GM12873 (cell line): ENCODE measurements around the gene CA9.

Experiments used
- TF ChIP-seq, protein P1 (sequence below): IDR thresholded peaks from 2 replicates; pipeline ENCODE4 v1.5.1; 2012; ENCODE audit warnings: low read depth, mild to moderate bottlenecking, moderate library complexity, low read length, control low read depth; ENCODE audit not compliant: insufficient read depth; ENCODE audit errors: missing control alignments

The CA9 gene

GRCh38 chr9:35673132-35674024 is at the start of gene CA9:
CA9 (plus strand) TSS chr9:35673928; CDS start chr9:35673960, 32 bp downstream.
- TF ChIP-seq, protein P1, sequence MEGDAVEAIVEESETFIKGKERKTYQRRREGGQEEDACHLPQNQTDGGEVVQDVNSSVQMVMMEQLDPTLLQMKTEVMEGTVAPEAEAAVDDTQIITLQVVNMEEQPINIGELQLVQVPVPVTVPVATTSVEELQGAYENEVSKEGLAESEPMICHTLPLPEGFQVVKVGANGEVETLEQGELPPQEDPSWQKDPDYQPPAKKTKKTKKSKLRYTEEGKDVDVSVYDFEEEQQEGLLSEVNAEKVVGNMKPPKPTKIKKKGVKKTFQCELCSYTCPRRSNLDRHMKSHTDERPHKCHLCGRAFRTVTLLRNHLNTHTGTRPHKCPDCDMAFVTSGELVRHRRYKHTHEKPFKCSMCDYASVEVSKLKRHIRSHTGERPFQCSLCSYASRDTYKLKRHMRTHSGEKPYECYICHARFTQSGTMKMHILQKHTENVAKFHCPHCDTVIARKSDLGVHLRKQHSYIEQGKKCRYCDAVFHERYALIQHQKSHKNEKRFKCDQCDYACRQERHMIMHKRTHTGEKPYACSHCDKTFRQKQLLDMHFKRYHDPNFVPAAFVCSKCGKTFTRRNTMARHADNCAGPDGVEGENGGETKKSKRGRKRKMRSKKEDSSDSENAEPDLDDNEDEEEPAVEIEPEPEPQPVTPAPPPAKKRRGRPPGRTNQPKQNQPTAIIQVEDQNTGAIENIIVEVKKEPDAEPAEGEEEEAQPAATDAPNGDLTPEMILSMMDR = no peak

DNA sequence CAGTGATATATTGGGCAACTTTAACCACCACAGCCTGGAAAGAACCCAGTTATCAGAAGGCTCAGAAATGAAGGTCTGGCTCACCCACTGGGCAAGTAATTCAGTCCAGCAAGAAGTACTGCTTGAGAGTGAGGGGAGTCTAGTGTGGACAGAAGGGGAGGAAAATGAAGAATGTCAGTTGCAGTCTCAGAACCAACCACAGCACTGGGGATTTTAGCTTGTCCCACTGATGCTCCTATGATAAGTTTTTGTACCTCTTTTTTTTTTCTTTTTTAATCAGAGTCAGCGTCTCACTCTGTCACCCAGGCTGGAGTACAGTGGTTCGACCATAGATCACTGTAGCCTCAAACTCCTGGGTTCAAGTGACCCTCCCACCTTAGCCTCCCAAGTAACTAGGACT is 46.2 kb upstream of the CA9 start:
- TF ChIP-seq, protein P1 = no peak

- TF ChIP-seq, protein P1 = no peak
These were observed 45.2 kb upstream of the CA9 start for GRCh38 chr9:35628389-35628991.

DNA sequence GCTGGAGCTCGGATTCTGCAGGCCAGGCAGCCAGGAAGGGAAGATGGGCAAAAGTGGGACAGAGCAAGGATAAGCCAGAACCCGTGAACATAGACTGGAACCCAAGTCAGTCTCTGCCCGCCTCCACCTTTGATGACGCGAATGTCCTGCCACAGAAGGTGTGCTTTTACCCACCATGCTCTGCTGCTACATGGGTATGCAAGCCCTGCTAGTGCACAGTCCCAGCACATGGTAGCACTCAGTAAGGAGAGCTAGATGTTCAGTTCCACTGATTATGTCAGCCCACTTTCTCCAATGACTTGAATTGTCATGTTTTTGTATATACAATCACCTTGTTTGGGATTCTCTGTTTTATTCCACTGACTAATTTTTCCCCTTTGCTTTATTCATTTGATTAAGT is 44.1 kb upstream of the CA9 start:
- TF ChIP-seq, protein P1 = no peak

- TF ChIP-seq, protein P1 = no peak
These were observed 38.0 kb upstream of the CA9 start for GRCh38 chr9:35635730-35636129.

DNA sequence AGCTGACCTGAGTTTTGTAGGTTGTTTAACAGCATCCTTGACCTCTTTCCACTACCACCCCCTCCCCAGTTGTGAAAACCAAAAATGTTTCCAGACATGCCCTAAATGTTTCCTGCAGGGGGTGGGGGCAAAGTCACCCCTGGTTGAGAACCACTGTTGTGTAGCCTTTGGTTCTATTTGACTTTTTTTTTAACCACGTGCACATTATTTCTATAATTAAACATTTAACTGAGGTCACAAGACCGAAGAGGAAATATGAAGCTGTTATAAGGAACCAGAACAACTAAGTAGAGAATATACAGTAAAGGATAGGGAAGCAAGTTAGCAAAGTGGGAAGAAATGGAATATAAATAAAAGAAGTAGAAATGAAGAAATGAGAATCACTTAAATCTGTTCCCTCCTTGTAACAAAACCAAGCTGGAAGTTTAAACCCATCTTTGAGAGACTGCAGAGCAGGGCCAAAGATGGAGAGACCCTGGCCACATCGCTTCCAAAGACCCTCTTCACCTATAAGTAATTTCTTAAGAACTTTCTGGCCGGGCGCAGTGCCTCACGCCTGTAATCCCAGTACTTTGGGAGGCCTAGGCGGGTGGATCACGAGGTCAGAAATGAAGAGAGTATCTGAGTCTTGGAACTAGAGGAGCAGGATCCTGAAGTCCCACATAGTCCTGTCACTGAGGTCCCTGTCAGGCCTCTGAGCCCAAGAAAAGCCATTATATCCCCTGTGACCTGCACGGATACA is 37.4 kb upstream of the CA9 start:
- TF ChIP-seq, protein P1 = no peak

- TF ChIP-seq, protein P1 = no peak
These were observed 34.1 kb upstream of the CA9 start for GRCh38 chr9:35639631-35640030.
